HG02970 (cell line): ENCODE results near the gene TIGAR.

ENCODE experiments used
- ATAC-seq: cut with Tn5 transposase; IDR thresholded peaks from one replicate; pipeline ENCODE4 v1.9.1; 2021; ENCODE audit warnings: mild to moderate bottlenecking, moderate library complexity, moderate number of reproducible peaks; ENCODE audit not compliant: unreplicated experiment, low FRiP score

TIGAR gene

DNA sequence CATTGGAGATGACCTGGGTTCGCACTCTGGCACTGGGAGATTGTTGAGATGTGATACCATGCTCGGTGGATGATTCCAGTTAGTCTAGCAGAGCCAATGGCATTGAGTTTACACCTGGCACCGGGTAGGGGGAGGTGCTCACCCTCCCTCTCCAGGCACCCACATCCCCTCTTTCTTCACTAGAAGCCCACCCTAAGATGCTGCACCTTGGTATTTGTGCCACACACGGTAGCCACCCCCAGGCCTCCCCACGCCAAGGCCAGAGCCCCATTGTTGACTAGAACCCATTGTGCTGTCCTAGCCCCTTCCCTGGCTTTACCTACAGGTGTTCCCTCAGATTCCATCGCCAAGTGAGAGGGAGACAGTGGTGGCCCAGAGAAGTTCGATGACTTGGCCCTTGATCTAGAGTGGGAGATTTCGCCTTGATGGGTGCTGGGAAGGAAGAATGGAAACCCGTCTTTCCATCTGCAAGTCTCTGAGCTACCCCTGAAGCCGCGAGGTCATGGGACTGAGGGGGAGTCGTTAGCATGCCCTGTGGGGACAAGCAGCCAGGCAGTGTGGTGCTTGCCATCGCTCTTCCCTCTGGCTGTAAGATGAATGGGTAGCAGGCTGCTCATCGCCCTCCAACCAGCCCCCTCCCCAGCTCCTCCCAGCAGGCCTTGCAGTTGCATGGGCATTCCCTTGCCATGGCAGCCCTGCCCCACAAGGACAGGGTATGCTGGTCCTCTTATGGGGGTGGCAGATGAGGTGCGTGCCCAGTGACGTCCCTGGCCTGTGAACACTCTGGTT, 38.7 kb upstream of the TIGAR start:
- ATAC-seq = no peak

GRCh38 chr12:4282892-4283511, 38.0 kb upstream of the TIGAR start:
- ATAC-seq = no peak

DNA sequence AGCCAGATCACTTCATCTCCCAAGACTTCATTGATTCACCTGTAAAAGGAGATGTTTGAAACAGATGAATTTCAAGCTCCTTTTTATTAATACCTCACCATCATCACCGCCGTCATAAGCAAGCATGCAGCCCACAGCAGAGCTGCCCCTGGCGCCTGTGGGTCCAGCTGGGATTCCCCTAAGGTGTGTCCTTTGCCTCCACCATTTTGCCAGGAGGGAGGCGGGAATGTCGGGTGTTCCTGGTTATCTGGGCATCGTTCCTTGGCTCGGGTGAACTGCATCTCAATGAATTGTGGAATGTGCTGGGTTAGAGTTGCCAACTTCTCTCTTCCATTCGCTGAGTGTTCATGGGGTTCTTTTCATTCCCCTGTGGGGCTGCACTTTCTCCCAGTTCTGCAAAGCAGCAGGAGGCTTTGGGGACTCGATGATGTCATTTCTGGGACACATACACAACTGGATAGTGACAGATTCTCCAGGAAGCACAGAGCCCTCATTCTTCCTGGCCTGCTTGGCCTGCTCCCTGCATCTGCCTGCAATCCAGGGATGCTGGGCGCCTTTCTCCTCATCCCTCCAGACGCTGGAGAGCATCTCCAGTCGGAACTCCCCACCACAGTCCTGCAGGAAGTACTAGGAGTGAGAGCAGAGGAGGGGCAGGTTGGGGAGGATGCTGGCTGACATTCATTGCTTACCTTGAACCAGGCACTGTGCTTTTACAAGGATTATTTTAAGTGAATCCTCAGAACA, 37.3 kb upstream of the TIGAR start:
- ATAC-seq = no peak

GRCh38 chr12:4284306-4284705, 36.7 kb upstream of the TIGAR start:
- ATAC-seq = no peak

DNA sequence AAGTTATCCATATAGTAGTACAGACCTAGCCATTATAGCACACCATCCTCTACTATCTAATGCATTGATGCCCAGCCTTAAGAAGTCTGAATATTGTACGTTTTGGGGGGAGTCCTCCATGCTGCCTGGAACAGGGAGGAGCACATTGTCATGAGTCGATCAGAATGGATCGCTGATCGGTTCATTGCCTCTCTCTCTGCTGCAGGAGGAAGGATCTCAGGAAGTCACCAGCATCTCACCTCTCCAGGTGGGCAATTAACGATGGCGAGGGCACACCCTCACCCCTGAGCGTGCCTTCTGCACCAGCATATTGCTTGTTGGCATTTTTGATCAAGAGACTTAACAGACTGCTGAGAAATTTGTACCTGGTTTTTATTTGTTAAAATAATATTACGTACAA, 35.9 kb upstream of the TIGAR start:
- no peak for ATAC-seq

- ATAC-seq = no peak
These were observed 34.8 kb upstream of the TIGAR start for GRCh38 chr12:4286228-4286627.

DNA sequence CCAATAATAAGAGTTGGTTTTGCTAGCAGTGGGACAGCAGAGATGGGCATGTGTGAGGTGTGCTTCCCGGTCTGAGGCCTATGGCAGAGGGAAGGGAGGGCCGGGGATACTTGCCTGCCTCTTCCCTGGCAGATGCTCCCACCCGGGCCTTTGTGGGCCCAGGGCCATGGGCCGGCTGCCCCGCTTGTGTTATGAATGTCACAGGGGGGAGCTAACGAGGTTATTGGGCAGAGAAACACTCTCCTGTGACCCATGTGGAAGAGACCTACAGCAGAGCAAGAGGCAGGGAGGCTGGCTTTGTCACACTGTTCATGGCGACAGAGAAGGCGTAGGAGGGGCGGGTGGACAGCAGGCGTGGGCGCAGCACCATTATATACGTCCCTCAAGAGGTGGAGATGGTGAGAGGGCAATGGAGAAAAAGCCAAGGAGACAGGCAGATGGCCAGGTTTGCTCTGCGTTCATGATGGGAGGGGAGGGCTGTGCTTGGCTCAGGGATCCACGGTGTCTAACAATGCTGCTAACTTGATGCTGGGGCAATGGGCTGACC, 34.2 kb upstream of the TIGAR start:
- no peak for ATAC-seq

DNA sequence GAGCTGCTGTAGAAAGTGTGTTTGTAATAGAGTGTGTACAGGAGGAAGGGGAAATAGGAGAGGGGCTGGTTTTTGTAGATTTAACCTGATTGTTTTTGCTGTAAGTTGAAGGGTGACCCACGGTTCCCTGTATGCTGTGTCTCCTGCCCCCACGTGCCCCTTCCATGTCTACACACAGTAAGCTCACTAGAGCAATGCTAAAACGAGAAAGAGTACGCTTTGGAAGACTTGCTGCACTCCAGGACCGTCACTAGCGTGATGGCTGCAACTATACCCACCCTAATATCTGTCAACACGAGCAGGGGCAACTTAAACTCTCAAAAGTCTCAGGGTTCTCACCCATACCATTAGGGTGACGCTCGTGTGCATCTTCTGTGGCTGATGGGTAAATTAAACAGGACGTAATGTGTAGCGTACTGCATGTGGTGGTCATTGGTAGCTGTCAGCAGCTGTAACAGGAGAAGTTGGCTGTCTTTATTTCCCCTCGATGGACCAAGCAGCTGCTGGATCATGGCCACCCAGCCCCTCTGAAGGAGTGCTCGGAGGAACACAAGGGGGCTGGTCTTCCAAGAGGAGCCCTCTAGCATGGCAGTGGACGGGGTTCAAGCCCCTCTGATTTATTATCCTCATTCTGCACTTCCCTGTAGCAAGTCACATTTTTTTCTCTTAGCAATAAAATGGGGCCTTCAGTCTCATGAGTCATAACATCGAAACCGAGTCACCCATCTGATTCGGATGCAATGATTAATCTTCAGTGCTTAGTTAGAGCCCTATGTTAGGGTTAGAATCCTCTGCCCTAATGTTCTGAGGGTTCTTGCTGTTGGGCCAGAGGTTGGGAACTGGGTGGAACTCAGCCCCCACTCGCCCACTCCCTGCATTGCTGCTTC, 33.4 kb upstream of the TIGAR start:
- no peak for ATAC-seq

GRCh38 chr12:4288296-4289131, 32.5 kb upstream of the TIGAR start:
- no peak for ATAC-seq

DNA sequence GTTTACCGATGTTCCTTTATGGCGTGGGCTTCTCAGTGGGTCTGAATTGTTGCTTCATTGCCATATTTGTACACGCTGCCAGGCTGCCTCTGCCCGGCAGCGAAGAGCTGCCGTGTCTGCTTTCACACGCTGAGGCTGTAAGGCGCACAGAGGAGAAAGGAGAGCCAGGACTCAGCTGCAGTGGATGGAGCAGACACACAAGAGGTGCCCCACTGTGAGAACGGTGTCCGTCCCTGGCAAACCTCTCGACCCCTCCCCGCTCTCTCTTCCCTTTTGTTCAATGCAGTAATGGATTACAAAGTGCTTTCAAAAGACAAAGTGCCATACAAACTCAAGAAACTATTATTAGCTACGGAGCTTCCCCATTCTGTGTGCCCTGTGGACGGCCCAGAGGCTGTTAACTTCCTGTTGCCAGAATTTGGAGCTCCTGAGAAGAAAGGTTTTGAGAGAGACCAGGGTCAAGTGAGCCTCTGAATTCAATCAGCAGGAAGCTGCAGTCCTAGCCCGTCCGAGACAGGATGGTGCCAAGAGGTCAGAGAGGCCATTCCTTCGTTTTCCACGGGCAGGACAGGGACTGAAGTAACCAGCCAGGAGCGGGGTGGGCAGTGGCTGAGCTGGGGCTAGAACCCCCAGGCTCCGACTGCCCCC, 31.7 kb upstream of the TIGAR start:
- ATAC-seq = no peak

- no peak for ATAC-seq
These were observed 30.8 kb upstream of the TIGAR start for GRCh38 chr12:4289998-4290790.

DNA sequence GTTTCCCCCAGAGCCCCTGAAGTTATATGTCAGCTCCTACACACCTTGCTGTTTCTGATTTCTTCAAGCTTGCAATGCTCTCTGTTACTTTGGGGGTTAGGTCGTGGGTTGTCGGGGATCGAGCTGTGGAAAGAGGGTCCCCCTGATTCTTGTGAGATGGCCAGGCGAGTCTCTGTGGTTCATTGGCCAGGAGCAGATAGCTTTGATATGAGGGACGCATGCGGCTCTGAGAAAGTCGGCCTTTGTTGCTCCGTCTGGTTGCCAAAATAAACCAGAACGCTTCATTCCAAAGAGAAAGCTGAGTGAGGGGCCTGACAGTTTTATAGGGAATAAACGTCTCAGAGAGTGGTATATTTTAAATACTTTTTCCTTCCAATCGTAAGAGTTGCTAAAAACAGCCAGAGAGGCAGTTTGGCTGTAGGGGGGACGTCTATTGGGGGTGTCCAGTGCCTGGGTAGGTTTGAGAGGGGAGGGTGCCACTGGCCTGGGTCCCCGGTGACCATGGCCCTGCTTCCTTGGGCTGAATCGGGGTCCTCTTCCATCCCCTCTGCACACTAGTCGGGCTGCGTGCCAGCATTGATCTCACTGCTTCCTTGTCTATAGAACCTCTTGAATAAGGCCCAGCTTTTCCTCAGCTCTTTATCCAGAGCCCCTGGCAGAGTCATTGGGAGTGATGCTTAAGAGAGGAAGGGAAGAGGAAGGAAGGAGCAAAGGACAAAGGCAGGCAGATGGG, 28.5 kb upstream of the TIGAR start:
- no peak for ATAC-seq

GRCh38 chr12:4293299-4293965, 27.6 kb upstream of the TIGAR start:
- no peak for ATAC-seq

- no peak for ATAC-seq
These were observed 27.0 kb upstream of the TIGAR start for GRCh38 chr12:4293966-4294505.

DNA sequence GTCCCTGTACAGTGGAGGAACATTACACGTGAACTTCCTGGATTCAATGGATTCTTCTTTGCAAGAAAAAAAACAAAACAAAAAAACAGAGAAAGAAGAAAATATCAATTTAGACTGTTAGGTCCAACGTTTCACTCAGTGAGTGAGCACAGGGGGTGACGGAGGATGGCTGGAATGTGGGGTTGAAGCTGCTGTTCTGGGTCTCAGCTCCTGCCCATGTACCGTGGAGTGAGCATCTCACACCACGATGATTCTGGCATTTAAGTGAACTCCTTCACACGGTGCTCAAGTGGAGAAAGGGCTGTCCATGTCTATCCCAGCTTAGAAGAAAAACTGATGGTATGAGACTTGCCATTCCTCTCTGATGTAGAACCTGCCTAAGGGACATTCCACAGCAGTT, 24.3 kb upstream of the TIGAR start:
- no peak for ATAC-seq

DNA sequence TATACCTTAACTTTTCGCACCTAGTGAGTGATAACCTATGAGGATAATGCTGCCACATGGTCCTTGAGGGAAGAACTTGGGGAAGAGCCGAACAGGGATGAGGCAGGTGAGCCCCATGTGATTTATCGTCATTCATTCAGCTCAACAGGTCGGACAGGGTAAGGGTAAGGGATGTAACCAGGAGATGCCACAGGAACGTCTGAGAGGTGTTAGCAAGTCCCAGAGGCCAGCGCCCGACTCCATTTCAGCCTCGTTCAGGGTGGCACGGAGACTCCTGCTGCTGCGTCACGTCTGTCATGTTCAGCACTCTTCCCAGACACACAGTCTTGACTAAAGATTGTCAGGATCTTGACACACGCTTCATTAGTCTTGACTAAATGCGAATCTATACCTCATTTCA, 23.4 kb upstream of the TIGAR start:
- no peak for ATAC-seq

- no peak for ATAC-seq
These were observed 20.1 kb upstream of the TIGAR start for GRCh38 chr12:4300883-4301282.
